ENCODE data around the gene TMED4.

DNA sequence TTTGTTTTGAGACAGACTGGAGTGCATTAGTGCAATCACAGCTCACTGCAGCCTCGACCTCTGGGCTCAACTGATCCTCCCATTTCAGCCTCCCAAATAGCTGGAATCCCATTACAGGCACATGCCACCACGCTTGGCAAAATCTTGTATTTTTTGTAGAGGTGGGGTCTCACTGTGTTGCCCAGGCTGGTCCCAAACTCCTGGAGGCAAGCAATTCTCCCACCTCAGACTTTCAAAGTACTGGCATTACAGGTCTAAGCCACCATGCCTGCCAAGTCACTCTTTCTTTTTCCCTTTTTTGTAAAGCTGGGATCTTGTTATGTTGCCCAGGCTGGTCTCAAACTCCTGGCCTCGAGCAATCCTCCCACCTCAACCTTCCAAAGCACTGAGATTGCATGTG, 32.6 kb downstream of the TMED4 start:
- TF ChIP-seq, protein P1, sequence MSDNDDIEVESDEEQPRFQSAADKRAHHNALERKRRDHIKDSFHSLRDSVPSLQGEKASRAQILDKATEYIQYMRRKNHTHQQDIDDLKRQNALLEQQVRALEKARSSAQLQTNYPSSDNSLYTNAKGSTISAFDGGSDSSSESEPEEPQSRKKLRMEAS (IDR thresholded peaks at IDR 0.05; ENCODE audit: insufficient read depth, insufficient read length): no peak
- TF ChIP-seq, protein P2, sequence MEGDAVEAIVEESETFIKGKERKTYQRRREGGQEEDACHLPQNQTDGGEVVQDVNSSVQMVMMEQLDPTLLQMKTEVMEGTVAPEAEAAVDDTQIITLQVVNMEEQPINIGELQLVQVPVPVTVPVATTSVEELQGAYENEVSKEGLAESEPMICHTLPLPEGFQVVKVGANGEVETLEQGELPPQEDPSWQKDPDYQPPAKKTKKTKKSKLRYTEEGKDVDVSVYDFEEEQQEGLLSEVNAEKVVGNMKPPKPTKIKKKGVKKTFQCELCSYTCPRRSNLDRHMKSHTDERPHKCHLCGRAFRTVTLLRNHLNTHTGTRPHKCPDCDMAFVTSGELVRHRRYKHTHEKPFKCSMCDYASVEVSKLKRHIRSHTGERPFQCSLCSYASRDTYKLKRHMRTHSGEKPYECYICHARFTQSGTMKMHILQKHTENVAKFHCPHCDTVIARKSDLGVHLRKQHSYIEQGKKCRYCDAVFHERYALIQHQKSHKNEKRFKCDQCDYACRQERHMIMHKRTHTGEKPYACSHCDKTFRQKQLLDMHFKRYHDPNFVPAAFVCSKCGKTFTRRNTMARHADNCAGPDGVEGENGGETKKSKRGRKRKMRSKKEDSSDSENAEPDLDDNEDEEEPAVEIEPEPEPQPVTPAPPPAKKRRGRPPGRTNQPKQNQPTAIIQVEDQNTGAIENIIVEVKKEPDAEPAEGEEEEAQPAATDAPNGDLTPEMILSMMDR (IDR thresholded peaks at IDR 0.05; ENCODE audit: extremely low read depth in 1 of 2, insufficient read depth in 1 of 2, low read depth in 1 of 2, low read length in 2 of 2): no peak
